Measurements from ENCODE around the gene GDF10.

The GDF10 gene, protein sequence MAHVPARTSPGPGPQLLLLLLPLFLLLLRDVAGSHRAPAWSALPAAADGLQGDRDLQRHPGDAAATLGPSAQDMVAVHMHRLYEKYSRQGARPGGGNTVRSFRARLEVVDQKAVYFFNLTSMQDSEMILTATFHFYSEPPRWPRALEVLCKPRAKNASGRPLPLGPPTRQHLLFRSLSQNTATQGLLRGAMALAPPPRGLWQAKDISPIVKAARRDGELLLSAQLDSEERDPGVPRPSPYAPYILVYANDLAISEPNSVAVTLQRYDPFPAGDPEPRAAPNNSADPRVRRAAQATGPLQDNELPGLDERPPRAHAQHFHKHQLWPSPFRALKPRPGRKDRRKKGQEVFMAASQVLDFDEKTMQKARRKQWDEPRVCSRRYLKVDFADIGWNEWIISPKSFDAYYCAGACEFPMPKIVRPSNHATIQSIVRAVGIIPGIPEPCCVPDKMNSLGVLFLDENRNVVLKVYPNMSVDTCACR

DNA sequence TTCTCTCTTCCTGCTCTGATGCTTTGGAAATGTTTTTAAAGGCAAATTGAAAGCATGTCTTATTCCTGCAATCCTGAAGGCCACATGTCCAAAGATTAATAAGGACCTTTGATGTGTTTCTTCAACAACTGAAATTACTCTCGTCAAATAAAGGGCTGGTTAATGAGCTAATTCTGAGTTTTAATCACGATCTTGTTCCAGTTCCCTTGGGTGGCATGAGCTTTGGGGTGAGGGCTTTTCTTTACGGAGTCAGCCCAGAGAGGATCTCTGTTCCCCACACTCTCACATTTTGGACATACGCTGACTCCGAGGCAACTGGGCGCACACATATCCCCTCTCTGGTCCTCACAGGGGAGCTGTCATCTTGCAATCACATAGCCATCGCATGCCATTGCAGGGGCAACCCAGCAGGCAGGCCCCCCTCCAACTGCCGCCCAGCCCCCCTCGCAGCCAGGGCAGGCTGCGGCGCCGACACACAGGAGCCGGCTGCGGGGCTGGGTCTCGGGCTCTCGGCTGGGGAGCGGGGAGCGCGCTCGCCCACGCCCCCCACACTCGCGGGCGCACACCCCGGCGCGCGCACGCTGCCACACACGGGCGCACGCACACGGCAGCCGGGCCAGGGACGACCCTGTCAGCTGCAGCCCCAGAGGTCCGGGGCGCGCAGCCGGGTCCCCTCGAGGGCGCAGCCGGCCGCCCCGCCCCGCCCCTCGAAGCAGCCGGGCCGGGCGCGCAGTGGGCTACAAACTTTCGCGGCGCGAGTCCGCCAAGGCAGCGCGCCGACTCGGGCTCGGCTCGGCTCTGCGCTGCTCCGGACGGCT, at the start of gene GDF10:
TSS of gene GDF10 (plus strand) at position 587 of the 818 bp plus-strand sequence. CDS start 455 bp downstream, outside the sequence.
- DNase-seq: no peak

DNA sequence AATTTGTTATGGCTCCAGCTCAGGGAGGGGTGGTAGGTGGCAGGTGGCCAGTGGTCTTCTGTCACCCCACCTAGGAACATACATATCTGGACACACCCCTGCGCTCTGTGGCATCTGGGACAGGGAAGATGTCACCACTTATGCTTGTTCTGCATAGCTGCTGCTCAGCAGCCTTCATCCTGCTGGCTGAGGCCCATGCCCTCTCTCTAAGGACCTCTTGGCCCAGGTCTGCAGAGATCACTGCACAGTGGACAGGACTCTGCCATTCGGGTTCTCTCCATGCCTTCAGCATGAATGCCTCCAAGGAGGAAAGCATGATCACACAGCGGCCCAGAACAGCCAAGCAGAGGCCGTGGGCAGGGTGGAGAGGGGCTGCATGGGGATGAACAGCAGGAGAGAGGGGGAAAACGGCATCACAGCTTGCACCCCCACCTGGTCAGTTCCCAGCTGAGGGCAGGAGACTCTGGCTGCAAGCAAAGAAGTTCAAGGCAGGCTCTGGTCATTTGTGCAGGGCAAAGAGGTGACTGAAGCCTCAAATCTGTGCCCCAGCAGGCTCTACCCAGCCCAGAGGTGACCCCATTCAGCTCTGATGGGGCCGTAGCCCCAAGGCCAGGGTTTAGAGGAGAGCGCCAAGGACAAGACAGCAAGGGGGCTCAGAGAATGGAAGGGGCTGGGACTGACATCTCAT, 47.8 kb upstream of the GDF10 start:
- no peak for DNase-seq

DNA sequence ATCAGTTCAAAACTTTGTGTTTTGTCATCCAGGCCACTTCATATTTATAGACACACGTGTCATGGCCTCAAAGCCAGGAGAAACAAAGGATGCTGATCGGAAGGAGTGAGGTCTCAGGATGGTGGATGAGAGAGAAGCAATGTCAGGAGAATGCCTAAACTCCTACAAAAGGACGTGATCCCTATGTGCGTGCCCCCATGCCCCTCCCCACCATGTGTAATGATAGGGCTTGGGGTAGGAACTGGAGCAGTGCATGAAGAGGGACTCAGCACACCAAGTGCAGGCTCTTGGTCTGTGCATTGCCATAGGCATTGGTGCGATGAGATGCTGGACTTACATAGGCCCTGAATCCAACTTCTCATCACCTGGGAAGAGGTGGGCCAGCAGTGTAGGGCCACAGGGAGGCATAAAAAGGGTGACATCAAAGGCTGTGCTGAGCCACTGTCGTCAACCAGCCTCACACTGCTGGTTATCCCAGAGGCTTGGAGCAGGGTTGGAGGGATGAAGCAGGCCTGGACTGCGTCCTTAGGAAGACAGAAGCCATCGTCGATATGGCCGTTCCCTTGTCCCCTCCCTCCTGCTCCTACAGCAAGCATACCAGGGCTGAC, 46.9 kb upstream of the GDF10 start:
- no peak for DNase-seq

DNA sequence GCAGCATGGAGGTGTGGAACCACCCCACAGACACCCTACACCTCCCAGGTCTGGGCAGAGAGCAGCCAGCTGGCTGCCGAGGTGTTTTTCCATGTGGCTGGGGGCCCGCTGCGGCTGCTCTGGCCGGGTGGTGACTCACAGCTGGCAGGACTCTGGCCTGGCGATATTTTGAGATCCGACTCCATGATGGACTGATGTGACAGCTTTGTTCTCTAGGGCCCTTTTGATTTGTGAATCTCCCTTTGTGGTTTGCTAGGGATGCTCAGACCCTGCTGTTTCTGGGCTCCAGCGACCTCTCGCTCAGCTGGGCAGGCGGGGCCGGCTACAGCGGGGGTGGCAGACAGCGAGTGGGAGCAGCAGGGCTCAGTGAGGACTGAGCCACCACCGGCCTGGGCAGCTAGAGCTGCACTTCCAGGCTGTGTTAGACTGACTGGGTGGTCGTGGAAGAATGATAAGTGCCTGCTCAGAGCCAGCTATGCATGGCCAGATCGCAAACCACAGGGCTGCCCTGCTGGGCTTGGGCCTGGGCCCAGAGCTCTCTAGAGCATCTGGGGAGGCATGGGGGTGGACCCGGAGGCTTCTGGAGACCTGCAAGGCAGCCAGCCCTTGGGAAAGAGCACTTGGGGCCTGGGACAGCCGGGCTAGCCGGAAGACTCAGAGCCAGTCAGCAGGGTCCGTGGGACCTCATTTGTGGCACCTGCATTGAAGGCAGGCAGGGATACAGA, 46.2 kb upstream of the GDF10 start:
- DNase-seq: no peak

DNA sequence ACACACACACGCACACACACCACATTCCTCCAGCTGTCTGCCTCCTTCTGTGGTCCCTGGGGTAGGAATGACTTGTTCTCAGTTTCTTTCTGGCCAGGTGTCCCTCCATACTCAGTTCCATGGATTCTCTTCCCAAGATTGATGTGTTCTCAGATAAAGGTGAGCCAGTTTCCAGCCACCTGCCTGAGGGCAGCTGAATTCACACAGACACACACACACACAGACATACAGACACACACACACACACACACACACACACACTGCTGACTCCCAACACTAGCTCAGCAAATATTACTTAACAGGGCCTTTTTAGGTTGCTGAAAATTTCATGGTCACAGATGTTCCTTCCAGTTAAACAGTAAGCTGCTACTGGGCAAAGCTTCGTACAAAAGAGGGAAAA, 45.4 kb upstream of the GDF10 start:
- DNase-seq: no peak

DNA sequence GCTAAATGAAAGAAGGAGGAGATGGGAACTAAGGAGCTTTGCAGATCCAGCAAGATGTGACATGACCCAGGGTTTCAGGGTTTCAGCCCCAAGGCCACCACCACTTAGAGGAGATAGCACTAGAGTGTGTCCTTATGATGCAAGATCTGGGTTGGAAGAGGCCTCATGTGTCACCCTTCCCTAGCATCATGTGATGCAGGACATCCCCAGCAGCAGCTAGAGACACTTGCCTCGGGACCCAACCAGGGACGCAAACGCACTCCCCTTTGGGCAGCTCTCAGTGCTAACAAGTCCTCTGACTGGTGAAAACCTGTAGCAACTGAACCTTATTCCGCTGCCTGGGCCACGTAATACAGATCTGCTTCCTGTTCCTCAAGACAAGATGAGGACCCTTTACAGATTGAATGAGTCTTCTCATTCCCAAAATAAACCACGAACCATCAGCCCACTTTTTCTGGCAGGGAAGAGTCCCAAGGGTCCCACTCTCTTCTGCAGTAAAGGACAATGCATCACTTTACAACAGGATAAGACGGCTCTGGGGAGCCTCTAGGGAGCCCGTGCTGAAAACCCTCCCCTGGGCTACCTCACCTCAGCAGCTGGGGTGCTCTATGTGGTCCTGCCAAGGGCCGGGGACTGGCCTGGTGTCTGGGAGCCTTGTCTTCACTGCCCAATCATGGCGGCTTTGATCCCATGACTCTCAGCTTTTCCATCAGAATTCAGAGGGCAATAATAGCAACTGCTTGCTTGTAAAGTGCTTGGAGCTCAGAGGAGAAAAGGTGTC, 44.8 kb upstream of the GDF10 start:
- DNase-seq: no peak

DNA sequence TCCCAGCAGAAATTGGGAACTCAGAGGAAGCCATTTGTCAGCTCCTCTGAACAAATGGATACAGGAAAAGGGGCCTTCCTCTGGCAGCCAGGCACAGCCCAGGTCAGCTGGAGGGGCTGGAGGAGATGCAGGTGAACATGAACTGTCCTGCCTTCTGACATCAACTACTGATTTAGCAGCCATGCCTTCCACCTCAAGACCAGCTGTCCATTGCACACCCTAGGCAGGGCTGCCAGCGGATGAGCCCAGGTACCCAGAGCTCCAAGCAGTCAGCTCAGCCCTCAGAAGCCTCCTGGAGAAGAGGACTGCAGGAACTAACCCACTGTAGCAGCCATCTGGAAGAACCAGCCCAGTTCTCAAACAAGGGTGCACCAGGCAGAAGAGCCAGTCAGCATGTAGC, 44.1 kb upstream of the GDF10 start:
- DNase-seq: no peak

DNA sequence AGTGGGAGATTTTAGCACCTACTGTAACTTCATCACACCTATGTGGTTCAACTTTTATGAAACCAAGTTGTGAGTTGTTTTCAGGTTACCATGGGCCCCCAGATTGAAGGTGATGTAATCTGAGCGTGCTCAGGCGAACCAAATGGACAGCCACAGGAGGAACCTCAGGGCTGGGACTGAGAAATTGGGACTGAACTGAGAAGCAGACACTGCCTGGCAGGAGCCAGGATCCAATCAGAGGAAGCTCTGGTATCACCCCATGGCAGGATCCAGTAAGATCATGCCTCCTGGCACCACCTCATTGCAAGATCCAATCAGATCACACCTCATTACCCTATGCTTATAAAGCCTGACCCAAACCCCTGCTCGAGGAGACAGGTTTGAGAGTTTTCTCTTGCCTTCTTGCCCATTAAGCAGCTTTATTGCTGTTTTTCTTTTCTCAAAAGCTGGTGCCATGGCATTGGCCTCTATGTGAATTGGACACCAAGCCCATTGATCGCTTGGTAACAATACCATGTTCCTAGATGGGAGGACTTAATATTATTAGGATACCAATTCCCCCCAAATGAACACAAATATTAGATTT, 43.2 kb upstream of the GDF10 start:
- no peak for DNase-seq

DNA sequence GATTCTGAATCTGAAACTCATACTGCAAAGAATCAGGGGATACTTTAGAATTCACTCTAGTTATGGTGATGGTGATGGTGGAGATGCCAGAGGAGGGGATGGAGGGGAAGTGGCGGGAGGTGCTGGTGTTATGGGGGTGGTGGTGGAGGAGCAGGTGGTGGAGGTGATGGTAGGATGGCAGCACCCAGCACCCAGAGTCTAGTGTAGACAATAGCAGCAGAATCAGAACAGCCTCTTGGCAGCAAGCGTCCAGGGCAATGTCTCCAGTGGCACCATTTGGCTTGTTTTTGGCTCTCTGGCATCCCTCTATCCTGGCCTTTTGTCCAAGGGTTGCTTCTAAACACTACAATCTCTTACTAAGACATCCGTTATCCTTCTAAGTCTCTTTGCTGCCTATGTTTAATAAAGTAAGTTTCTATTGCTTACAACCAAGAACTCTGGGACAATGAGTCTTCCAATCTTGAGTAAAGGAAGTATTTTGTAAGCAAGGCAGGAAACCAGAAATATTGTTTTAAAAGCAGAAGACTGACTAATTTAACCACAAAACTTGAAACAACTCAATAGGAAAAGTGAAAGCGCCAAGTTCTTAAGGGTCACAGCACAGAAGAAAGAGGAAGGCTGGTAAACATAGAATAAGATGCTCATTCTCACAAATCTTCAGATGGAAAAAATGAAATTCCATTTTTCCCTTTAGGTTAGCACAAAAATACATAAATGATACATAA, 42.4 kb upstream of the GDF10 start:
- no peak for DNase-seq

DNA sequence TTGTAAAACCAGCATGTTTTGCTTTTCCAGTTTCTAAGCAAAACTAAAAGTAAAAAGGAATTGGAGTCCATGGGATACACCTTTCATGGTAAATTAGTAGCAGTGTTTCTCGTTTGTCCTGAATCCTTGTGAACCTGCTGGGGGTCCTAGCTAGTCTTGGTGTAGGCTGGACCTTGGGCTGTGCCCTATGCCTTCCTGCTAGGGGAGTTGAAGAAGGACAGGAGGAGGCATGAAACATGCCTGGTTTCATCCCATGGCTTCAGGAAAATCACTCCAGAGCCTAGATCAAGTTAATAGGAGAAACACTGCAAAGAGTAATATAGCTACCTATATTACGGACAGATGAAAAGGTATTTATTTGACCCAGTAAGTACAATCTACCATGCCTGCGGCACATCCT, 41.1 kb upstream of the GDF10 start:
- no peak for DNase-seq

DNA sequence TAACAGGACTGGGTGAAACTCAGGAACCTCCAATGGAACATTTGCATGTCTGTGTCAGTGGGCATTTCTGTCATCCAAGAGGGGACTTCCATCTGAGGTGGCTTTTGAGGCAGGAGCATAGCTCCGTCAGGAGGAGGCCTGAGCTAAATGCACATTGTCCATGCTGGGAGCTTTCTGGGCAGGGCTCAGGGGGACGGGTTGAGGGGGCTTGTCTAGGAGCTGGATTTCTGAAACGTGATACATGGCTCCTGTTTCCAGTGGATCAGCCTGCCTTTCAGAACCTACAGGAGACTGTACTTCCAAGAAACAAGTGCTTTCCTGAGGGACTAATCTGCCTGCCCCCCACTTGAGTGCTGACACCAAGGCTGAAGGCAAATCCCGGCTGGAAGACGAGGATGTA, 40.5 kb upstream of the GDF10 start:
- no peak for DNase-seq

DNA sequence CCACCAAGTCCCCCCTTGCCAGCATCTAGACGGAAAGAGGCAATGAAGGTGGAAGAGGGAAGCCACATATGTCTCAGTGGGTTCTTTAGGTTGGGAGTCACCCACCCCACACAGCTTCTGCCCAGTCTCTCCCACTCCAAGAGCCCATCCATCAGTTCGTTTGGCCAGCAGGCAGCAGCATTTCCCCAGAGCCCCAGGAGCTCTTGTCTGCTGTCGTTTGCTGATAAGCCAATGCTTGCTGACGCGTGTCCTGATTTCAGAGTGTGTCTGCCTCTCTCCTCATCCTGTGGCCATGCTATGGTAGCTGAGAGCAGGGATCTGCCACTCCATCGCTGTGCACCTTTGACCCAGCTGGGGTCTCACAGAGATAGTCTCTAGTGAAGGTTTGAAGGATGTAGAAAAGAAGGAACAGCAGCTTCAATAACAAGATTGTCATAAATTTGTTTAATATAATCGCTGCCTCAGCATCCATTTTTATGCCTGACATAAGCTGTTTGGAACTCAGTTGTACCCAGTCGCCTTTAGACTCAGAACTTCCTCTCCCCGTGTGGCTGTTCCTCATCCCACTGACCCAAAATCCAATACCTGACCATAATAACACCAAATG, 39.4 kb upstream of the GDF10 start:
- no peak for DNase-seq

DNA sequence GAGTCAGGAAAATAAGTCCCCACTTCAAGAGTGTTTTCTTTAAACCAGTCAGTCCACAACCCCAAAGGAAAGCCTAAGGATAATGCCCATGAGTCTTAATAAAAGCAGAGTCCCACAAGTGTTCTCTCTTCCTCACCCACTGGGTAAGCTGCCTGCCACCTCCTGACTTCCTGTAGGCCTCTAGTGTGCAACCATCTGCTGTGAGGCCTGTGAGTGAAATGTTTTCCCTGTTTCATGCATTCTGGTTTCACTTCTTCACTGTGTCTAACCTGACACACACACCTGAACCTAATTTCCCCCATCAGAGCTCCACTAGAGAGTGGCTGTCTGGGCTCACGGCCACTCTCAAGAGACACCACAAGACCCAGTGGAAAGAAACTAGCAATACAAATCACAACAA, 38.9 kb upstream of the GDF10 start:
- no peak for DNase-seq

DNA sequence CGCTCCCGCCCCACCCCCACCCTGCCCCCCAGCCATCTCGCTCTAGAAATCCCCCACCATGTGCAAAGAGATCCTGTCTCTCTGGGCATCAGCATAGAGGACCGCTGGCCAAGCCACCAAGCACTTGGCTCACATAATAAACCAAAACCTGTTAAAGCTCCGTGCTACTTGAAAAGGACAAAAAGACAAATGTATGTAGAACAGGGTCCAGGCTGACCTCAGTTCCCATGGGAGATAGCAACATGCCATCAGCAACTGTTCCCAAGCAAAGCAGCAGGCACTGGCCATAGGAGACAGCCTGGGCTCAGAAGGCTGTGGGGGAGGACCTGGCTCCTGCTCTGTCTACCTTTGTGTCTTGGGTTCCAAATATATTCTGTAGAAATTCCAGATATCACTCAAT, 38.4 kb upstream of the GDF10 start:
- DNase-seq: no peak

DNA sequence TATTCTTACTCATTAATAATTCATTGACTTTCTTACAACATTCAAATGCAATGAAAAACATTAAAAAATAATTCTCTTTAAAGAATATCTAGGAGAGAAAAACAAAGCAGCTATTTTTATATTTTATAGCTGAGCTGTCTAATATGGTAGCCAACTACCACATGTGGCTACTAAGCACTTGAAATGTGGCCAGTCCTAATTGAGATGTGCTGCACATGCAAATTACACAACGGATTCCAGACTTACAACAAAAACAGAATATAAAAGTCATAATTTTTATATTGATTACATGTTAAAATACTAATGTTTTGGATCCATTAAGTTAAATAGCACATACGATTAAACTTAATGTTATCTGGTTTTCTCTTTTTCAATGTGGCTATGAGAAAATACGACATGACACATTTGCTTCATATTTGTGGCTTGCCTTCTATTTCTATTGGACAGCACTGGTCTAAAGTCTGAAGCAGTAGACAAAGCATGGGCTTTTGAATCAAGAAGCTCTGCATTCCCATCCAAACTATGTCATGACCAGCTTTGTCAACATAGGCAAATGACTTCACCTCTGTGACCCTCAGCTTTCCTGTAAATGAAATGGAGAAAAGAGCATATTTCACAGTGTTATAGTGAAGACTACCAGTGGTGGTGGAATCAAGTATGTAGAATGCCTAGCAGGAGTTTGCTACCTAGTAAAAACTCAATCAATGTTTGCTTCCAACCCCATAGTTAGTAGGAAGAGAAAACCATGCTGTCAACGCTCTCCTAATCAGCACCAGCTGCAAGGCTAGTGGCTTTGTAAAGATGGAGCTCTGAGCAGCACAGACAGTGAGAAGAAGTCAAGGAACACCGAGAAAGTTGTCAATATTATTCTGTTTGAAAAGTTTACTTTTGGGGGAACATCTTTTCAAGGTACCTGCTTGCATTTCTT, 37.1 kb upstream of the GDF10 start:
- DNase-seq: no peak

DNA sequence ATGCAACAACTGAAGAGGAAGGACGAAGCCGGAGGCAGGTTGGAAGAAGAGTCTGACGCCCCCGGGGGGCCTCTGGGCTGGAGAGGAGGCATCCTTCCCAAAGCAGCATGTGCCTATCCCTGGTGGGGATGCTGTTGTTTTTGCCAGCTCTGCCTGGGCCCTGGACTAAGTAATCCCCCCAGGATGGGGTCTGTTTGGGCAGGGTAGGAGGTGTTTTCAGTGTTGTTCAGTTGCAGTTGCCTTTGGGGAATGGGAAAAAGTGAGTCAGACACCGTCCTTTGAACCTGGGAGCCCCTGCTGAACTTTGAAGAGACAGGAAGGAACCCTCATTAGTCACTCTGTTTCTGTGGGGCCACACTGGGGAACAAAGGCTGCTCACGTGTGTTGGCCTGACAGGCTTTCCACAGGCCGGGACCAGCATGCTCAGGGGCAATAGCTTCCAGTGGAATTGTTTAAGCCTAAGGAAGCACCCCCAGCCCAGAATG, 35.2 kb upstream of the GDF10 start:
- no peak for DNase-seq

DNA sequence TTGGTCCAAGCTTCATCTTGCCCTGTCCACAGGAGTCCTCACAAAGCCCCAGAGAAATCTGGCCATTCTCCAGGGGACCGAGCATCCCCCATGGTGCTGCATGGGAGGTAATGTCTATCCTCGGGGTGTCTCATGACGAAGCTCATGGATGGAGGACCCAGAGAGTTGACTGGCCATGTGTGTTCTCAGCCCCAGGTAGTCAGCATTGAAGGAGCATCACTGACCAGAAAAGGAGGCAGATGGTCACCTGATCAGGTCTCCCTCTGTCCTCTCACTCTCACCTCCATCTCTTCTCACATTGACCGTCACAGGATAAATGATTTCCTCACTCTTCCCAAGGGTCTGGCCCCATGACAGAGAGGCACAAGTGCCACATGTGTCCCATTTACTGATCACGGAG, 33.4 kb upstream of the GDF10 start:
- DNase-seq: no peak

DNA sequence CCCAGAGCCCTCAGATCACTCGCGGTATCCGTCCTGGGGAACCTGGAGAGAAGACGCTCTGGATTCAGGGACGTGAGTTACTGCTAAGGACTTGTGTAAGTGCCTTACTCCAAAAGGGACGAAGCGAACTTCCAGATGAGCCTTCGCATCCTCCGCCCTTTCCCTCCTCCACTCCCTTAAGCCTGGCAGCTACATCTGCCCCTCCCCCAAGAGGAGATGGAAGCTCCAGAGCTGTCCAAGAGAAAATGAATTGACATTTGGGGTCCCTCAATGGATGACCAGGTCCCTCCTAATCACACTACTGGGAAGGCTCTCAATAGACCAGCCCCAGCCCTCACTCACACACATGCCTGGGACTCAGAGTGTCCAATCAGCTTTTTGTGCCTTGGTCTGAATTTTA, 31.3 kb upstream of the GDF10 start:
- DNase-seq: no peak

DNA sequence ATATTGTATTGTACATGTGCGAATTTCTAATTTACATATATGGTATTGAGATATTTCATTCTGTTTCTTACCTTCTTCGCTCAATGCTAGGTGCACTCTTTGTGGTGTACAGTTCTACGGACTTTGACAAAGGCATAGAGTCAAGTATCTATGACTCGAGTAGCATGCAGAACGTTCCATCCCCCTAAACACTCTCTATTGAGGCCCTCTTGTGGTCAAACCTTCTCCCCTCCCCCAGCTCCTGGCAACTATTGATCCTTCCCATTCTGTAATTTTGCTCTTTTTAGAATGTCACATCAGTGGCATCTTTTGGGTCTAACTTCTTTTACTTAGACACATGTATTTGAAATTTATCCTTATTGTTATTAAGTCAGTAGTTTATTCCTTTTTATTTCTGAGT, 30.7 kb upstream of the GDF10 start:
- DNase-seq: no peak
